ENCODE measurements around the gene HNF4A. TPM values are rescaled to one million over a fixed set of nuclear protein-coding genes. Genes with fewer than 3 reads are reported as not detected.

Gene HNF4A
- total and polyA plus RNA-seq, 2 of the 13 experiments (the other 11 are each of a cell fraction or from before 2014, with no cell fraction given), result 80.9 to 169 TPM

DNA sequence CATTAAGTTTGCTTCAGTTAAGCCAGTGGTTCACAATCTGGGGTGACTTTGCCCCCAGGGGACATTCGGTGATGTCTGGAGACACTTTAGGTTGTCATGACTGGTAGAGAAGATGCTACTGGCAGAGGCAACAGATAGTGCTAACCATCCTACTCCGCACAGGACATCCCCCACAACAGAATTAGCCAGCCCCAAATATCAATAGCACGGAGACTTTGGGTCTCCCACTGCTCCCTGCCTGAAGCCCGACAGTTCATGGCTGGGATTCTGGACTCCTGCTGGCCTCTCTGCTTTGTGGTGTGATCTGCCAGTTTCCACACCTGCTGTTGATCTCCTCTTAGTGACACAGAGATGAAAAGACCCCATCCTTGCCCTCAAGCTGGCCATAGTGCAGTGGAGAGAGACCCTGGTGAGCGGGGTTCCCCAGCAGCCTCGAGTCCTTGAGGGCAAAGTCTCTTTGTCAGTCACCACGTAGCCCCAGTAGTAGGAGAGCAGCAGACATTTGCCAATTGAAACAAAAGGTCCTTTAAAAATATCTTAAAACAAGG, 95.5 kb downstream of the HNF4A start (continued):
- TF ChIP-seq ZNF839 (CRISPR knock-in tag; IDR thresholded peaks at IDR 0.05; ENCODE audit: borderline replicate concordance) (no peak), ZBTB46 (CRISPR knock-in tag; IDR thresholded peaks at IDR 0.05; ENCODE audit: borderline replicate concordance) (no peak), ZMYM3 (CRISPR knock-in tag; IDR thresholded peaks at IDR 0.05) (peak; percentile 46; the same call in 1 of the 2 replicates), ATF7 (IDR thresholded peaks at IDR 0.05) (no peak), ATF7 (CRISPR knock-in tag; IDR thresholded peaks at IDR 0.05) (0 out of 2 replicates have a peak, but pooled peaks have one; percentile 11), HOXA5 (CRISPR knock-in tag; IDR thresholded peaks at IDR 0.05) (no peak), ZNF136 (CRISPR knock-in tag; IDR thresholded peaks at IDR 0.05; ENCODE audit: low read depth) (no peak), ZNF350 (CRISPR knock-in tag; IDR thresholded peaks at IDR 0.05; ENCODE audit: borderline replicate concordance, low read depth) (peak; percentile 41; the same call in 1 of the 2 replicates), ZNF17 (CRISPR knock-in tag; IDR thresholded peaks at IDR 0.05) (peak; percentile 69; the same call in 1 of the 2 replicates), ZNF766 (CRISPR knock-in tag; IDR thresholded peaks at IDR 0.05; ENCODE audit: borderline replicate concordance) (no peak), THAP7 (CRISPR knock-in tag; IDR thresholded peaks at IDR 0.05) (peak; percentile 54; the same call in 1 of the 2 replicates), NONO (IDR thresholded peaks at IDR 0.05) (no peak), NONO (CRISPR knock-in tag; conservative IDR thresholded peaks at IDR 0.05) (no peak), ZNF230 (CRISPR knock-in tag; IDR thresholded peaks at IDR 0.05) (peak; percentile 27; the same call in 1 of the 2 replicates), IRF1 (CRISPR knock-in tag; IDR thresholded peaks at IDR 0.05; ENCODE audit: low read depth) (no peak), ZNF383 (CRISPR knock-in tag; IDR thresholded peaks at IDR 0.05; ENCODE audit: borderline replicate concordance) (peak; percentile 8; the same call in 1 of the 2 replicates), ZNF317 (CRISPR knock-in tag; IDR thresholded peaks at IDR 0.05) (peak; percentile 77; the same call in 1 of the 2 replicates), HNRNPL (IDR thresholded peaks at IDR 0.05; ENCODE audit: low read depth, low read length) (no peak), SNRNP70 (IDR thresholded peaks at IDR 0.05; ENCODE audit: low read depth, low read length) (no peak), ZNF3 (CRISPR knock-in tag; IDR thresholded peaks at IDR 0.05) (no peak), ZNF598 (CRISPR knock-in tag; IDR thresholded peaks at IDR 0.05; ENCODE audit: borderline replicate concordance) (peak; percentile 72; the same call in 1 of the 2 replicates), RXRB (CRISPR knock-in tag; IDR thresholded peaks at IDR 0.05; ENCODE audit: borderline replicate concordance) (peak; percentile 43; the same call in 1 of the 2 replicates)
- TF ChIP-seq, protein P1, sequence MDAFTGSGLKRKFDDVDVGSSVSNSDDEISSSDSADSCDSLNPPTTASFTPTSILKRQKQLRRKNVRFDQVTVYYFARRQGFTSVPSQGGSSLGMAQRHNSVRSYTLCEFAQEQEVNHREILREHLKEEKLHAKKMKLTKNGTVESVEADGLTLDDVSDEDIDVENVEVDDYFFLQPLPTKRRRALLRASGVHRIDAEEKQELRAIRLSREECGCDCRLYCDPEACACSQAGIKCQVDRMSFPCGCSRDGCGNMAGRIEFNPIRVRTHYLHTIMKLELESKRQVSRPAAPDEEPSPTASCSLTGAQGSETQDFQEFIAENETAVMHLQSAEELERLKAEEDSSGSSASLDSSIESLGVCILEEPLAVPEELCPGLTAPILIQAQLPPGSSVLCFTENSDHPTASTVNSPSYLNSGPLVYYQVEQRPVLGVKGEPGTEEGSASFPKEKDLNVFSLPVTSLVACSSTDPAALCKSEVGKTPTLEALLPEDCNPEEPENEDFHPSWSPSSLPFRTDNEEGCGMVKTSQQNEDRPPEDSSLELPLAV (CRISPR knock-in tag; conservative IDR thresholded peaks at IDR 0.05; ENCODE audit: low read depth), result no peak
- TF ChIP-seq, protein P2, sequence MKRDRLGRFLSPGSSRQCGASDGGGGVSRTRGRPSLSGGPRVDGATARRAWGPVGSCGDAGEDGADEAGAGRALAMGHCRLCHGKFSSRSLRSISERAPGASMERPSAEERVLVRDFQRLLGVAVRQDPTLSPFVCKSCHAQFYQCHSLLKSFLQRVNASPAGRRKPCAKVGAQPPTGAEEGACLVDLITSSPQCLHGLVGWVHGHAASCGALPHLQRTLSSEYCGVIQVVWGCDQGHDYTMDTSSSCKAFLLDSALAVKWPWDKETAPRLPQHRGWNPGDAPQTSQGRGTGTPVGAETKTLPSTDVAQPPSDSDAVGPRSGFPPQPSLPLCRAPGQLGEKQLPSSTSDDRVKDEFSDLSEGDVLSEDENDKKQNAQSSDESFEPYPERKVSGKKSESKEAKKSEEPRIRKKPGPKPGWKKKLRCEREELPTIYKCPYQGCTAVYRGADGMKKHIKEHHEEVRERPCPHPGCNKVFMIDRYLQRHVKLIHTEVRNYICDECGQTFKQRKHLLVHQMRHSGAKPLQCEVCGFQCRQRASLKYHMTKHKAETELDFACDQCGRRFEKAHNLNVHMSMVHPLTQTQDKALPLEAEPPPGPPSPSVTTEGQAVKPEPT (CRISPR knock-in tag; IDR thresholded peaks at IDR 0.05; ENCODE audit: low read depth), result peak; percentile 82
